HG03469 (cell line): ENCODE measurements around the gene TCHH.

Experiments used
- ATAC-seq: cut with Tn5 transposase; IDR thresholded peaks from one replicate; pipeline ENCODE4 v1.9.1; 2021; ENCODE audit warnings: mild to moderate bottlenecking, moderate library complexity, moderate number of reproducible peaks; ENCODE audit not compliant: unreplicated experiment

TCHH gene

DNA sequence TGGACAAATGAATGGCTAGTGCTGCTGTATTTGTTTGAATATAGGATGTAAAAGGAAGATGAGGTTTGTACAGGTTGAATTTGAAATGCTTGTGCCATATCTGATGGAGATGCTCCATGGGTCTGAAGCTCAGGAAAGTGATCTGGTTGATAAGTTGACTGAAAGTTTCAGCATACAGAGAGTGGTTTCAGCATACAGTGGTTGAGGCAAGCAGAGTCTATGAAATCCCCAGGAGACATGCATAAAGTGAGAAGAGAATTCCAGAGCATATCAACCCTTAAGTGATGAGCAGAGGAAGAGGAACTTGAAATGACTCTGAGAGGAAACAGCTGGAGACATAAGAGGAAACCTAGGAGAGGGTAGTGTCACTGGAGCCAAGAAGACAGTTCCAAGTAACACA, 48.1 kb downstream of the TCHH start:
- no peak for ATAC-seq

GRCh38 chr1:152061952-152062351, 53.3 kb downstream of the TCHH start:
- ATAC-seq: no peak
